SK-N-MC (cell line): Measurements from ENCODE around the gene SYT13.

Experiments
- EZH2 ChIP-seq: fragments of 200-600 bp; sonication (generic); IDR thresholded peaks from one replicate; pipeline ENCODE4 v1.6.1; 2017; ENCODE audit warnings: antibody characterized with exemption
- POLR2AphosphoS5 ChIP-seq: IDR thresholded peaks from 2 replicates; pipeline ENCODE4 v1.6.1; 2012; ENCODE audit warnings: mild to moderate bottlenecking, low read depth, low read length, borderline replicate concordance

DNA sequence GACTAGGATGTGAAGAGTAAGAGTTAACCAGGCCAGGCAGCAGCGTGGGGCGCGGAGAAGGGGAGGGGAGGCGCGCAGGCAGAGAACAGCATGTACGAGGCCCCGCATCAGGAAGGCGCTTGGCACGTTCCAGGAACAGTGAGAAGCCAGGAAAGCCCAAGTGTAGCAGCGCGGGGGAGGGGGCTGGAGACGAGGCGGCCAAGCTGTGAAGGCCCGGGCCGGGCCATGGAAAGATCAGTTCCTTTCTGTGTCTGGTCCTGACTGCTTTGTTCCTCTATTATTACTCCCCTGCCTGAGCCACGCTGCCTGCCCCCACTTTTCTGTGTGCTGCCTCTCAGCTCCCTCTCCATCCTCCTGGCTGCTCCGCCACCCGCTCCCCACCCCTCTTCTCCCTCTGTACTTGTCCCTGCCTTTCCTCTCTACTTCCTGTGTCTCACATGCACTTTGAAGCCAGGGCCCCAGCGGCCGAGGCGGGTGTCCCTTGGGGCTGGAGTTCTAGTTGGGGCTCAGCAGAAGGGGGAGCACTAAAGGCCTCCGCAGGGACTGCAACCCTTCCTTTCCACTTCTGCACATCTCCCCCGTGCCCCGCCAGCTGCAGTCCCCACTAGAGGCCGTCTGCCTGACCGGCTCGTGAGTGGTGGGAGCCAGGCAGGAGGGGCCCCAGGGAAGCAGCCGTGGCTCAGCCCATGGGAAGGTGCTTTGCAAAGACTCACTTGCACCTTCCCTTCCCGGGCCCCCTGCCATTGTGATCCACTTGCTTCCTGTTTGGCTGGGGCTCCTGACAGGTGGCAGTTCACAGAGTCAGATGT lies 76.0 kb downstream of the SYT13 start:
- TF ChIP-seq POLR2AphosphoS5, result no peak
- no peak for TF ChIP-seq EZH2
